Nephron progenitor cell (in vitro differentiated cells): ENCODE measurements around the gene SLC27A4.
A peak's percentile ranks its signal among the peaks of the same experiment; 100 is the strongest.

Source experiments
- DNase-seq: peaks from one replicate; pipeline ENCODE4 v3.0.0; 2021
- H3K27ac Mint-ChIP-seq: 2 replicates; pipeline ENCODE4 v1.8.0; 2021; ENCODE audit warnings: mild to moderate bottlenecking, moderate library complexity, mixed read lengths
- H3K27me3 Mint-ChIP-seq: 2 replicates; pipeline ENCODE4 v1.8.0; 2021; ENCODE audit warnings: mild to moderate bottlenecking, low read depth, mixed read lengths; ENCODE audit not compliant: poor library complexity
- H3K36me3 Mint-ChIP-seq: 2 replicates; pipeline ENCODE4 v1.8.0; 2021; ENCODE audit warnings: low read depth, mixed read lengths
- H3K4me1 Mint-ChIP-seq: 2 replicates; pipeline ENCODE4 v1.8.0; 2021; ENCODE audit warnings: mixed read lengths
- H3K4me3 Mint-ChIP-seq: 2 replicates; pipeline ENCODE4 v1.8.0; 2021; ENCODE audit warnings: mild to moderate bottlenecking, moderate library complexity, mixed read lengths
- H3K9me3 Mint-ChIP-seq: 2 replicates; pipeline ENCODE4 v1.8.0; 2021; ENCODE audit warnings: mild to moderate bottlenecking, moderate library complexity, mixed read lengths
- TF ChIP-seq, protein P1 (sequence below): fragments of 200-600 bp; sonication (generic); IDR thresholded peaks from 2 replicates; pipeline ENCODE4 v1.5.0; 2021; ENCODE audit warnings: antibody characterized with exemption

Gene SLC27A4

DNA sequence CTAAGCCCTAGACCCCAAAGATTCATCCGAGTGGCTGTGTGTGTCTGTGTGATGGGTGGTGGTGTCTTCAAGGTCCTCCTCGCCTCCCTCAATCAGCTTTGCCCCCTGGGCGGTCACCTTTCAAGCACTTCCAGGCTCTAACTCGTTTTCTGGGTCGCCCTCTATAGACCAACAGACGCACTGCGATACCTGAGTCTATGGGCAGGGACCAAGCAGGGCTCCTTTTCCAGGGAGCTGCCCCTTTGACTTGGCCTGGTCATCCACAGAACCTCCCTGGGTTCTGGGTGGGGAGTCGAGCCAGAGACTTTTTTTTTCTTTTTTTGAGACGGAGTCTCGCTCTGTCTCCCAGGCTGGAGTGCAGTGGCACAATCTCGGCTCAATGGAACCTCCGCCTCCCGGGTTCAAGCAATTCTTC is 1.1 kb downstream of the SLC27A4 start:
- peak; percentile 65 for DNase-seq
- Mint-ChIP-seq H3K27ac (no peak overlapping the region), H3K4me1 (peaks cover 17% of the 10 kb centered on the region), H3K4me3 (peak overlapping the region; percentile 91), H3K27me3 (peaks cover 9% of the 10 kb centered on the region), H3K9me3 (no peaks in the 10 kb centered on the region), H3K36me3 (peaks cover 8% of the 10 kb centered on the region)
- TF ChIP-seq, protein P1, sequence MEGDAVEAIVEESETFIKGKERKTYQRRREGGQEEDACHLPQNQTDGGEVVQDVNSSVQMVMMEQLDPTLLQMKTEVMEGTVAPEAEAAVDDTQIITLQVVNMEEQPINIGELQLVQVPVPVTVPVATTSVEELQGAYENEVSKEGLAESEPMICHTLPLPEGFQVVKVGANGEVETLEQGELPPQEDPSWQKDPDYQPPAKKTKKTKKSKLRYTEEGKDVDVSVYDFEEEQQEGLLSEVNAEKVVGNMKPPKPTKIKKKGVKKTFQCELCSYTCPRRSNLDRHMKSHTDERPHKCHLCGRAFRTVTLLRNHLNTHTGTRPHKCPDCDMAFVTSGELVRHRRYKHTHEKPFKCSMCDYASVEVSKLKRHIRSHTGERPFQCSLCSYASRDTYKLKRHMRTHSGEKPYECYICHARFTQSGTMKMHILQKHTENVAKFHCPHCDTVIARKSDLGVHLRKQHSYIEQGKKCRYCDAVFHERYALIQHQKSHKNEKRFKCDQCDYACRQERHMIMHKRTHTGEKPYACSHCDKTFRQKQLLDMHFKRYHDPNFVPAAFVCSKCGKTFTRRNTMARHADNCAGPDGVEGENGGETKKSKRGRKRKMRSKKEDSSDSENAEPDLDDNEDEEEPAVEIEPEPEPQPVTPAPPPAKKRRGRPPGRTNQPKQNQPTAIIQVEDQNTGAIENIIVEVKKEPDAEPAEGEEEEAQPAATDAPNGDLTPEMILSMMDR, result peak; percentile 51

DNA sequence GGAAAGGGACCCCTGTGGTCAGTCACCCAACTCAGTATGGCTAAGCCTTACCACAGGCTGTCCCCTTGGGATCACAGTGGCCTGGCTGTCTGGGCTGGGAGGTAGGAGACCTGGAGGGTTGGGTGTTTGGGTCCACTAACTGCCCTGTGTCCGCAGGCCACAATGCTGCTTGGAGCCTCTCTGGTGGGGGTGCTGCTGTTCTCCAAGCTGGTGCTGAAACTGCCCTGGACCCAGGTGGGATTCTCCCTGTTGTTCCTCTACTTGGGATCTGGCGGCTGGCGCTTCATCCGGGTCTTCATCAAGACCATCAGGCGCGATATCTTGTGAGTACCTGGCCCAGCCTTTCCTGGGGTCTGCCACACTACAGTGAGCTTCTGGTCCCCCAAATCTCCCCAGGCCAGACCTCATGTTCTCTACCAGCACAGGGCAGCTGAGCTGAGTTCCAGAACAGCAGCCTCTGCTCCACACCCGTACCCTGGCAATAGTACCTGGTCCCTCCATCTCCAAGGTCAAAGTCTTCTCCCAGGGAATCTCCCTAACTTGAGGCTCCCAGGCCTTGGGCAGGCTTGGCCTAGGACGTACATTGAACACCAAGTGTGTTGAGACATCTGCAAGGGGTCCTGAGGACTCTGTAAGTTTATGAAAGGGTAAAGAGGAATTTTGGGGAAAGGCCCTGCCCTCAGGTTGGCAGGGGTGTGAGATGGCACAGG is 2.8 kb downstream of the SLC27A4 start:
- Mint-ChIP-seq H3K4me1 (peaks cover 17% of the 10 kb centered on the region), H3K36me3 (peaks cover 8% of the 10 kb centered on the region), H3K27ac (no peak overlapping the region), H3K4me3 (no peak overlapping the region), H3K9me3 (no peaks in the 10 kb centered on the region), H3K27me3 (peaks cover 6% of the 10 kb centered on the region)
- no peak for DNase-seq
- TF ChIP-seq, protein P1, result no peak

DNA sequence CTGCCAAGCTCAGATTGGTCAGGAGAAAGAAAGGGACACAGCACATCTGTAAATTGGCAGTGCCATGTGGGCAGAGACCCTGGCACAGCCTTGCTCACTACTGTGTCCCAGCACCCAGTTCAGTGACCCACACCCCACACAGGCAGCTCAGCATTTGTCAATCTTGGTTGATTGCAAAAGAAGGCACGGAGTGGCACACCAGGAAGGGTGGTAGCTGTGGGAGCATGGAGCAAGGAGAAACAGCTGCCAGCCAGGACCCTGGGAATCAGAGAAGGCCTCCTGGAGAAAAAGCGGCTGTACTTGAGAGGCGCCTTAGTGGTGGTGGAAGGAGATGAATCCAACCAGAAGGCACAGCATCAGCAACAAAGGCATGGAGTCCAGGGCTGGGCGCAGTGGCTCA is 3.5 kb downstream of the SLC27A4 start:
- TF ChIP-seq, protein P1, result no peak
- no peak overlapping the region for H3K4me3 Mint-ChIP-seq
- peaks cover 6% of the 10 kb centered on the region for H3K27me3 Mint-ChIP-seq
- DNase-seq, result no peak
- peaks cover 8% of the 10 kb centered on the region for H3K36me3 Mint-ChIP-seq
- peaks cover 12% of the 10 kb centered on the region for H3K4me1 Mint-ChIP-seq
- H3K27ac Mint-ChIP-seq, result no peak overlapping the region
- H3K9me3 Mint-ChIP-seq, result no peaks in the 10 kb centered on the region

DNA sequence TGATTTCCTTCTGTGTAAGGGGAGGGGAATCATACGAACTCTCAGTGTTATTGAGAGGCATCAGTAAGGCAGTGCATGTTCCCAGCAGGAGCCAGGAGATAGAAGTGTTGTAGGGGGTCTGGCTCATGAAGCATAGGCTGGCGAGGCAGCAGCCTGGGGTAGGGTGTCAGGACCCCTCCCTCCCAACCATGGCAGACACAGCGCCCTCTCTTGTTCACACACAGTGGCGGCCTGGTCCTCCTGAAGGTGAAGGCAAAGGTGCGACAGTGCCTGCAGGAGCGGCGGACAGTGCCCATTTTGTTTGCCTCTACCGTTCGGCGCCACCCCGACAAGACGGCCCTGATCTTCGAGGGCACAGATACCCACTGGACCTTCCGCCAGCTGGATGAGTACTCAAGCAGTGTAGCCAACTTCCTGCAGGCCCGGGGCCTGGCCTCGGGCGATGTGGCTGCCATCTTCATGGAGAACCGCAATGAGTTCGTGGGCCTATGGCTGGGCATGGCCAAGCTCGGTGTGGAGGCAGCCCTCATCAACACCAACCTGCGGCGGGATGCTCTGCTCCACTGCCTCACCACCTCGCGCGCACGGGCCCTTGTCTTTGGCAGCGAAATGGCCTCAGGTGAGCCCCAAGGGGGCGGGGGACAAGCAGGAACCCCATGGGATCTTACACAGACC is 4.7 kb downstream of the SLC27A4 start:
- no peak overlapping the region for H3K4me3 Mint-ChIP-seq
- peak overlapping the region; percentile 61 for H3K27ac Mint-ChIP-seq
- TF ChIP-seq, protein P1, result no peak
- H3K4me1 Mint-ChIP-seq, result peaks cover 9% of the 10 kb centered on the region
- peaks cover 8% of the 10 kb centered on the region for H3K36me3 Mint-ChIP-seq
- peaks cover 4% of the 10 kb centered on the region for H3K27me3 Mint-ChIP-seq
- DNase-seq, result no peak
- H3K9me3 Mint-ChIP-seq, result no peaks in the 10 kb centered on the region

DNA sequence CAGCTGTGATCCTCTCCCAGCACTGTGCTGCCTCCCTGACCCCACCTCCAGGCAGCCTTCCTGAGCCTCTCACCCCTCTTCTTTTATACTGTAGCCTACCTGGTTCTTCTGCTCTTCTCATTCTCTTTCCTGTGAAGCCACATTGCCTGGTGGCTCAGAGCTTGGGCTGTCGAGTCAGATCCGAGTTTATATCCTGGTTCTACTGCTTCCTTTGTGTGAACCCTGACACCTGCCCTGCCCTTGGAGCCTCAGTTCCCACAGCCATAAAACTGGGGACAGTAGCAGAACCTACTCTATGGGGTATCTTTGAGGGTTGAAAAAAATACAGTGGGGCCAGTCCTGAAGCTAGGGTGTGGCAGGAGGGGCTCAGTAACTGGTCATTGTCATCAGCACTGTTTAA is 8.8 kb downstream of the SLC27A4 start:
- H3K4me1 Mint-ChIP-seq, result no peaks in the 10 kb centered on the region
- peaks cover 32% of the 10 kb centered on the region for H3K36me3 Mint-ChIP-seq
- H3K4me3 Mint-ChIP-seq, result no peak overlapping the region
- no peak for DNase-seq
- TF ChIP-seq, protein P1, result no peak
- H3K9me3 Mint-ChIP-seq, result no peaks in the 10 kb centered on the region
- no peak overlapping the region for H3K27ac Mint-ChIP-seq
- H3K27me3 Mint-ChIP-seq, result peaks cover 4% of the 10 kb centered on the region
